Epithelial cell of esophagus (primary cell): ENCODE measurements around the gene DNAJB6.

ENCODE experiments used
- DNase-seq: peaks from one replicate; pipeline ENCODE4 v3.0.0; 2010; ENCODE audit warnings: low read depth
- H3K4me3 ChIP-seq: 2 replicates; pipeline ENCODE4 v1.5.1; 2011; ENCODE audit warnings: mild to moderate bottlenecking, low read length, control low read depth
- TF ChIP-seq, protein P1 (sequence below): IDR thresholded peaks from 2 replicates; pipeline ENCODE4 v1.5.1; 2011; ENCODE audit warnings: low read depth, mild to moderate bottlenecking, low read length, control low read depth, inconsistent platforms; ENCODE audit not compliant: insufficient read depth; ENCODE audit errors: missing control alignments

DNAJB6 gene

DNA sequence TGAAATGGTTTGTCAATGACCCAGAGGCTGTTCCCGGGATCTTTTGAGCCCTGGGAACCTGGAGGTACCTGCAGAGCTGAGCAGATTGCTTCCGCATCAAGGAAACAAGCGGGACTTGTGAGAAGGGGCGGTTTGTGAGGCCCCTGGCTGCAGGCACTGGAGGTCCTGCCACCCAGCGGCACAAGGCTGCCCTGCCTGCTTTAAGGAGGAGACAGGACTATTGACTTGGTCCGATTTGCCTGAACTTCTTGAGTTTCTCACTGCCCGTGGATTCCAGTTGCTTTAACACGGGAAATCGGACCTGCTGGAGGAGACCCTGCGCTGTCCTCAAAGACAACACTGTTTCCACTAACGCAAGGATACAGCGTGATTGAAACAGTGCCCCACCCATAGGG is 130.1 kb downstream of the DNAJB6 start:
- no peak overlapping the region for H3K4me3 ChIP-seq
- no peak for DNase-seq
- TF ChIP-seq, protein P1, sequence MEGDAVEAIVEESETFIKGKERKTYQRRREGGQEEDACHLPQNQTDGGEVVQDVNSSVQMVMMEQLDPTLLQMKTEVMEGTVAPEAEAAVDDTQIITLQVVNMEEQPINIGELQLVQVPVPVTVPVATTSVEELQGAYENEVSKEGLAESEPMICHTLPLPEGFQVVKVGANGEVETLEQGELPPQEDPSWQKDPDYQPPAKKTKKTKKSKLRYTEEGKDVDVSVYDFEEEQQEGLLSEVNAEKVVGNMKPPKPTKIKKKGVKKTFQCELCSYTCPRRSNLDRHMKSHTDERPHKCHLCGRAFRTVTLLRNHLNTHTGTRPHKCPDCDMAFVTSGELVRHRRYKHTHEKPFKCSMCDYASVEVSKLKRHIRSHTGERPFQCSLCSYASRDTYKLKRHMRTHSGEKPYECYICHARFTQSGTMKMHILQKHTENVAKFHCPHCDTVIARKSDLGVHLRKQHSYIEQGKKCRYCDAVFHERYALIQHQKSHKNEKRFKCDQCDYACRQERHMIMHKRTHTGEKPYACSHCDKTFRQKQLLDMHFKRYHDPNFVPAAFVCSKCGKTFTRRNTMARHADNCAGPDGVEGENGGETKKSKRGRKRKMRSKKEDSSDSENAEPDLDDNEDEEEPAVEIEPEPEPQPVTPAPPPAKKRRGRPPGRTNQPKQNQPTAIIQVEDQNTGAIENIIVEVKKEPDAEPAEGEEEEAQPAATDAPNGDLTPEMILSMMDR: no peak
